Panc1 (cell line): Measurements from ENCODE around the gene THRB. TPM values are rescaled to one million over a fixed set of nuclear protein-coding genes. Genes with fewer than 3 reads are reported as not detected.

Experiments used
- ATAC-seq: fragments of 200-7000 bp; cut with Tn5 transposase; 2 replicates; pipeline ENCODE4 v1.9.1; 2020; ENCODE audit warnings: mild to moderate bottlenecking, moderate library complexity
- BruUV-seq: library from RNA; stranded (reverse); fragments of 400-500 nt; replicated peaks from 2 replicates; lab custom pipeline; 2021; lab: Mats Ljungman, UMichigan
- CTCF ChIA-PET: fragments of 300-600 bp; sonication (Branson Sonifier 250); formaldehyde crosslinking; loops from one replicate; lab custom pipeline; 2022; ENCODE audit warnings: antibody characterized with exemption; lab: Charles Lee
- POLR2A ChIA-PET: fragments of 300-600 bp; sonication (Branson Sonifier 250); formaldehyde crosslinking; loops from one replicate; lab custom pipeline; 2022; ENCODE audit warnings: antibody characterized with exemption; lab: Charles Lee
- DNase-seq: peaks from one replicate; pipeline ENCODE4 v3.0.0-alpha.2; 2010; ENCODE audit warnings: low read depth, low spot score
- H3K27ac ChIP-seq: 2 replicates; pipeline ENCODE4 v1.5.1; 2011; ENCODE audit warnings: mild to moderate bottlenecking, low read length, inconsistent platforms
- H3K27me3 ChIP-seq: fragments of 200-500 bp; sonication (Bioruptor generic); 2 replicates; pipeline ENCODE4 v1.6.0; 2014; ENCODE audit warnings: low read length, inconsistent platforms; ENCODE audit not compliant: control insufficient read depth, insufficient read depth
- H3K36me3 ChIP-seq: fragments of 200-500 bp; sonication (Bioruptor generic); 2 replicates; pipeline ENCODE4 v1.5.1; 2014; ENCODE audit warnings: inconsistent platforms, mild to moderate bottlenecking, low read length, moderate library complexity; ENCODE audit not compliant: control insufficient read depth, insufficient read depth
- H3K4me1 ChIP-seq: 2 replicates; pipeline ENCODE4 v1.5.1; 2011; ENCODE audit warnings: inconsistent platforms, mild to moderate bottlenecking, low read length, moderate library complexity; ENCODE audit not compliant: control insufficient read depth, insufficient read depth
- H3K4me3 ChIP-seq, 2 experiments: 2 replicates each; pipeline ENCODE4 v1.5.1; 2011 to 2012; ENCODE audit warnings: low read depth in 2 of 2, low read length in 2 of 2, mild to moderate bottlenecking in 2 of 2, inconsistent platforms in 1 of 2, moderate library complexity in 1 of 2
- H3K9me3 ChIP-seq: fragments of 200-500 bp; sonication (Bioruptor generic); 2 replicates; pipeline ENCODE4 v1.5.1; 2014; ENCODE audit warnings: low read depth, mild to moderate bottlenecking, inconsistent platforms, low read length, moderate library complexity; ENCODE audit not compliant: control insufficient read depth, insufficient read depth
- POLR2AphosphoS5 ChIP-seq: IDR thresholded peaks from 2 replicates; pipeline ENCODE4 v1.6.1; 2012; ENCODE audit warnings: mild to moderate bottlenecking, low read depth, low read length, moderate library complexity
- REST ChIP-seq, 2 experiments: IDR thresholded peaks; 2 replicates each; pipeline ENCODE4 v1.6.1; 2011 to 2012; ENCODE audit warnings: low read depth in 2 of 2, control low read depth in 1 of 2, low read length in 1 of 2, mild to moderate bottlenecking in 1 of 2, moderate library complexity in 1 of 2; ENCODE audit not compliant: insufficient read depth in 1 of 2
- SIN3A ChIP-seq: IDR thresholded peaks from 2 replicates; pipeline ENCODE4 v1.6.1; 2012; ENCODE audit warnings: low read depth, mild to moderate bottlenecking, low read length, moderate library complexity, borderline replicate concordance; ENCODE audit not compliant: insufficient read depth
- TCF7L2 ChIP-seq: IDR thresholded peaks from 2 replicates; pipeline ENCODE4 v1.6.1; 2011; ENCODE audit warnings: mild to moderate bottlenecking, low read depth, low read length, inconsistent platforms
- in situ Hi-C: cut with HindIII; loops from 2 replicates; pipeline ENCODE4 v1.10.0; 2016; ENCODE audit warnings: low sequenced_read_pairs, low pct_unique_long_range_greater_than_20kb
- intact Hi-C: fragments of 100-400 bp; cut with micrococcal nuclease; formaldehyde crosslinking; loops from one replicate; pipeline ENCODE4 v1.10.0; 2022; ENCODE audit not compliant: unreplicated experiment
- total RNA-seq: library from RNA; stranded (reverse); gene quantifications from one replicate; pipeline ENCODE4 v1.2.1, GENCODE V29; 2021; ENCODE audit not compliant: unreplicated experiment
- TF ChIP-seq, protein P1 (sequence below): fragments of 450-650 bp; IDR thresholded peaks from 2 replicates; pipeline ENCODE4 v1.5.1; 2017; ENCODE audit warnings: mild to moderate bottlenecking

Gene THRB
- total RNA-seq, 1 experiment from 2014 or later: 3.9 TPM

DNA sequence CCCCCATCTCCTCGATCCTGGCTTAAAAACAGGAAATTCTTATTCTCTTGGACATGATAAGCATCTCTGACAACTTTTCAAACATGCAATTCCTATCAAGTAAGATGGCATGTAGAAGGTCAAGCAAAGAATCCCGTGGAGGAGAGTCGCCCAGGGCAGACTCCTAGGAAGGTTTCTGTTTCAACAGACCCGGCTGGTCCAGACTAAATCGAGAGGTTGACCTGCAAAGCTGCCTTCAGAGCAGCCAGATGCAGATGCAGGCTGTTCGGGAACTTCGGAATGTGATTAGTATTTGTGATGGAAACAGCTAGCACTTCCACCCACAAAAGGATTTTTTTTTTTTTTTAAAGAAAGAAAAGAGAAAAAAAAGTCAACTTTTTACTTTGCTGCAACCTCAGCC is 332.8 kb downstream of the THRB start:
- no peaks in the 10 kb centered on the region for H3K4me1 ChIP-seq
- no peak overlapping the region for H3K4me3 ChIP-seq
- no peaks in the 10 kb centered on the region for H3K9me3 ChIP-seq
- no peak overlapping the region for H3K27ac ChIP-seq
- DNase-seq (no peak), ATAC-seq (no peak)
- H3K36me3 ChIP-seq: no peaks in the 10 kb centered on the region
- in situ Hi-C loops: no loop called here
- POLR2A ChIA-PET: no interaction called here
- TF ChIP-seq, protein P1, sequence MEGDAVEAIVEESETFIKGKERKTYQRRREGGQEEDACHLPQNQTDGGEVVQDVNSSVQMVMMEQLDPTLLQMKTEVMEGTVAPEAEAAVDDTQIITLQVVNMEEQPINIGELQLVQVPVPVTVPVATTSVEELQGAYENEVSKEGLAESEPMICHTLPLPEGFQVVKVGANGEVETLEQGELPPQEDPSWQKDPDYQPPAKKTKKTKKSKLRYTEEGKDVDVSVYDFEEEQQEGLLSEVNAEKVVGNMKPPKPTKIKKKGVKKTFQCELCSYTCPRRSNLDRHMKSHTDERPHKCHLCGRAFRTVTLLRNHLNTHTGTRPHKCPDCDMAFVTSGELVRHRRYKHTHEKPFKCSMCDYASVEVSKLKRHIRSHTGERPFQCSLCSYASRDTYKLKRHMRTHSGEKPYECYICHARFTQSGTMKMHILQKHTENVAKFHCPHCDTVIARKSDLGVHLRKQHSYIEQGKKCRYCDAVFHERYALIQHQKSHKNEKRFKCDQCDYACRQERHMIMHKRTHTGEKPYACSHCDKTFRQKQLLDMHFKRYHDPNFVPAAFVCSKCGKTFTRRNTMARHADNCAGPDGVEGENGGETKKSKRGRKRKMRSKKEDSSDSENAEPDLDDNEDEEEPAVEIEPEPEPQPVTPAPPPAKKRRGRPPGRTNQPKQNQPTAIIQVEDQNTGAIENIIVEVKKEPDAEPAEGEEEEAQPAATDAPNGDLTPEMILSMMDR: no peak
- no peak for TF ChIP-seq TCF7L2
- TF ChIP-seq SIN3A: no peak
- TF ChIP-seq POLR2AphosphoS5: no peak
- TF ChIP-seq REST (IDR thresholded peaks at IDR 0.05; ENCODE audit: insufficient read depth in 1 of 2, low read depth in 2 of 2, low read length in 1 of 2): no peak
- no TSS peak for BruUV-seq
- intact Hi-C loops: no loop called here
- no peaks in the 10 kb centered on the region for H3K27me3 ChIP-seq
- CTCF ChIA-PET: no interaction called here

- POLR2A ChIA-PET: no interaction called here
- CTCF ChIA-PET: no interaction called here
These were observed 334.1 kb downstream of the THRB start for GRCh38 chr3:24160424-24161095.

More at GRCh38 chr3:24160424-24161095, 334.1 kb downstream of the THRB start:
- H3K4me3 ChIP-seq: no peak overlapping the region
- H3K27ac ChIP-seq: no peak overlapping the region
- no peaks in the 10 kb centered on the region for H3K27me3 ChIP-seq
- H3K36me3 ChIP-seq: no peaks in the 10 kb centered on the region
- BruUV-seq: no TSS peak
- in situ Hi-C loops: no loop called here
- intact Hi-C loops: no loop called here
- ATAC-seq (no peak), DNase-seq (no peak)
- no peaks in the 10 kb centered on the region for H3K9me3 ChIP-seq
- TF ChIP-seq, protein P1: no peak
- TF ChIP-seq POLR2AphosphoS5: no peak
- peak; percentile 81 to 87 for TF ChIP-seq REST (IDR thresholded peaks at IDR 0.05; ENCODE audit: insufficient read depth in 1 of 2, low read depth in 2 of 2, low read length in 1 of 2)
- no peak for TF ChIP-seq TCF7L2
- no peak for TF ChIP-seq SIN3A
- H3K4me1 ChIP-seq: no peaks in the 10 kb centered on the region
